Activated CD4-positive, alpha-beta memory T cell treated with anti-CD3 and anti-CD28 coated beads for 36 hours (primary cell): ENCODE results near the gene MYB. TPM values are rescaled to one million over a fixed set of nuclear protein-coding genes. Genes with fewer than 3 reads are reported as not detected.
"Not testable (repeated sequence)": the region's sequence is repeated elsewhere in the genome, so short reads cannot be mapped to it uniquely, and the experiment has no call there.

Experiments
- CTCF ChIA-PET: fragments of 350-600 bp; sonication (Branson Sonifier 250); formaldehyde crosslinking; loops from one replicate; lab custom pipeline; 2021; ENCODE audit warnings: antibody characterized with exemption, inconsistent platforms; lab: Charles Lee
- POLR2A ChIA-PET: fragments of 350-600 bp; sonication (Branson Sonifier 250); formaldehyde crosslinking; loops from one replicate; lab custom pipeline; 2021; ENCODE audit warnings: antibody characterized with exemption; lab: Charles Lee
- DNase-seq: peaks from one replicate; pipeline ENCODE4 v3.0.0-alpha.2; 2020
- H3K27ac Mint-ChIP-seq: one replicate; pipeline ENCODE4 v1.8.0; 2021; ENCODE audit warnings: mixed read lengths
- H3K27me3 Mint-ChIP-seq: one replicate; pipeline ENCODE4 v1.8.0; 2021; ENCODE audit warnings: mixed read lengths
- H3K36me3 Mint-ChIP-seq: one replicate; pipeline ENCODE4 v1.8.0; 2021; ENCODE audit warnings: mixed read lengths
- H3K4me1 Mint-ChIP-seq: one replicate; pipeline ENCODE4 v1.8.0; 2021; ENCODE audit warnings: low read depth, mixed read lengths
- H3K4me3 Mint-ChIP-seq: one replicate; pipeline ENCODE4 v1.8.0; 2021; ENCODE audit warnings: mild to moderate bottlenecking, mixed read lengths
- H3K9me3 Mint-ChIP-seq: one replicate; pipeline ENCODE4 v1.8.0; 2021; ENCODE audit warnings: mixed read lengths
- intact Hi-C: fragments of 100-400 bp; cut with micrococcal nuclease; formaldehyde crosslinking; loops from one replicate; pipeline ENCODE4 v1.15.1; 2023
- total RNA-seq, 2 experiments: library from RNA; stranded (reverse); gene quantifications; one replicate each; pipeline ENCODE4 v1.2.3, GENCODE V29; 2021

Gene MYB
- total RNA-seq, 2 experiments from 2014 or later: 19.4 to 19.7 TPM

- Mint-ChIP-seq H3K36me3 (no peaks in the 10 kb centered on the region), H3K9me3 (peaks cover 2% of the 10 kb centered on the region), H3K4me1 (peaks cover 48% of the 10 kb centered on the region), H3K27ac (peak overlapping the region; percentile 9), H3K4me3 (no peak overlapping the region), H3K27me3 (no peaks in the 10 kb centered on the region)
- POLR2A ChIA-PET: interaction anchor here (1.1 kb wide), 1 partner anchor 35 kb away, joined by 5 read pairs; no protein-coding TSS in a partner anchor
- CTCF ChIA-PET: interaction anchor here (0.8 to 2.0 kb wide), 3 partner anchors 10 to 33 kb away, joined by 3 to 7 read pairs (median 4); partner anchors contain the start of gene MYB
- no peak for DNase-seq
- intact Hi-C loops: loop anchor here (2.0 to 5.0 kb wide), 2 partner anchors 49 to 291 kb away; no protein-coding TSS in a partner anchor
Observed at GRCh38 chr6:135147637-135148592, 33.2 kb upstream of the MYB start.

- DNase-seq: no peak
- Mint-ChIP-seq H3K27me3 (peaks cover 1% of the 10 kb centered on the region), H3K9me3 (peaks cover 2% of the 10 kb centered on the region), H3K4me3 (no peak overlapping the region), H3K4me1 (peaks cover 48% of the 10 kb centered on the region), H3K36me3 (no peaks in the 10 kb centered on the region), H3K27ac (no peak overlapping the region)
- intact Hi-C loops: loop anchor here (5.0 kb wide), 1 partner anchor 48 kb away; no protein-coding TSS in a partner anchor
- POLR2A ChIA-PET: no interaction called here
- CTCF ChIA-PET: interaction anchor here (0.8 to 1.0 kb wide), 2 partner anchors 9 to 61 kb away, joined by 3 to 4 read pairs; no protein-coding TSS in a partner anchor
Observed at GRCh38 chr6:135148889-135149288, 32.2 kb upstream of the MYB start.

GRCh38 chr6:135149376-135149775, 31.7 kb upstream of the MYB start:
- Mint-ChIP-seq H3K9me3 (peaks cover 2% of the 10 kb centered on the region), H3K4me1 (peaks cover 44% of the 10 kb centered on the region), H3K27me3 (peaks cover 1% of the 10 kb centered on the region), H3K36me3 (no peaks in the 10 kb centered on the region), H3K4me3 (no peak overlapping the region), H3K27ac (no peak overlapping the region)
- CTCF ChIA-PET: interaction anchor here (1.0 kb wide), 1 partner anchor 61 kb away, joined by 3 read pairs; no protein-coding TSS in a partner anchor
- no peak for DNase-seq
- POLR2A ChIA-PET: interaction anchor here (0.6 kb wide), 1 partner anchor 243 kb away, joined by 3 read pairs; no protein-coding TSS in a partner anchor
- intact Hi-C loops: loop anchor here (5.0 kb wide), 1 partner anchor 48 kb away; no protein-coding TSS in a partner anchor

GRCh38 chr6:135150481-135150880, 30.6 kb upstream of the MYB start:
- H3K4me3 Mint-ChIP-seq, H3K27ac Mint-ChIP-seq, POLR2A ChIA-PET, H3K9me3 Mint-ChIP-seq, H3K27me3 Mint-ChIP-seq, DNase-seq, intact Hi-C loops, CTCF ChIA-PET, H3K36me3 Mint-ChIP-seq: not testable (repeated sequence)
- peaks cover 33% of the 10 kb centered on the region for H3K4me1 Mint-ChIP-seq

GRCh38 chr6:135154125-135154524, 27.0 kb upstream of the MYB start:
- H3K27ac Mint-ChIP-seq: not testable (repeated sequence)

GRCh38 chr6:135158397-135158796, 22.7 kb upstream of the MYB start:
- no peaks in the 10 kb centered on the region for H3K9me3 Mint-ChIP-seq
- H3K4me3 Mint-ChIP-seq: no peak overlapping the region
- H3K27ac Mint-ChIP-seq: no peak overlapping the region
- ChIA-PET POLR2A (interaction anchor here (0.5 to 1.0 kb wide), 2 partner anchors 41 to 112 kb away, joined by 3 read pairs; no protein-coding TSS in a partner anchor), CTCF (interaction anchor here (1.9 kb wide), 1 partner anchor 10 kb away, joined by 4 read pairs; no protein-coding TSS in a partner anchor)
- intact Hi-C loops: no loop called here
- DNase-seq: peak; percentile 42
- peaks cover 50% of the 10 kb centered on the region for H3K4me1 Mint-ChIP-seq
- no peaks in the 10 kb centered on the region for H3K36me3 Mint-ChIP-seq
- H3K27me3 Mint-ChIP-seq: peaks cover 3% of the 10 kb centered on the region

More at GRCh38 chr6:135154125-135154524, 27.0 kb upstream of the MYB start:
- H3K27me3 Mint-ChIP-seq, CTCF ChIA-PET, intact Hi-C loops, H3K9me3 Mint-ChIP-seq, DNase-seq, POLR2A ChIA-PET, H3K4me3 Mint-ChIP-seq, H3K36me3 Mint-ChIP-seq: not testable (repeated sequence)
- H3K4me1 Mint-ChIP-seq: peaks cover 18% of the 10 kb centered on the region

GRCh38 chr6:135159531-135159930, 21.6 kb upstream of the MYB start:
- DNase-seq: peak; percentile 79
- ChIA-PET CTCF (interaction anchor here (1.1 to 1.3 kb wide), 2 partner anchors 22 to 24 kb away, joined by 4 to 5 read pairs; partner anchors contain the start of gene MYB), POLR2A (no interaction called here)
- Mint-ChIP-seq H3K27ac (no peak overlapping the region), H3K4me3 (no peak overlapping the region), H3K4me1 (peaks cover 55% of the 10 kb centered on the region), H3K27me3 (peaks cover 2% of the 10 kb centered on the region), H3K9me3 (no peaks in the 10 kb centered on the region), H3K36me3 (no peaks in the 10 kb centered on the region)
- intact Hi-C loops: no loop called here

GRCh38 chr6:135161411-135162395, 19.4 kb upstream of the MYB start:
- Mint-ChIP-seq H3K9me3 (no peaks in the 10 kb centered on the region), H3K27ac (peak overlapping the region; percentile 78), H3K36me3 (no peaks in the 10 kb centered on the region), H3K27me3 (peaks cover 3% of the 10 kb centered on the region), H3K4me3 (no peak overlapping the region), H3K4me1 (peaks cover 63% of the 10 kb centered on the region)
- intact Hi-C loops: loop anchor here (1.0 kb wide), 3 partner anchors 9 to 131 kb away; no protein-coding TSS in a partner anchor
- DNase-seq: no peak
- POLR2A ChIA-PET: interaction anchor here (1.2 kb wide), 1 partner anchor 18 kb away, joined by 3 read pairs; no protein-coding TSS in a partner anchor
- CTCF ChIA-PET: interaction anchor here (0.7 to 2.2 kb wide), 12 partner anchors 10 to 128 kb away, joined by 3 to 15 read pairs (median 4); partner anchors contain the start of genes HBS1L and MYB

GRCh38 chr6:135162678-135163439, 18.2 kb upstream of the MYB start:
- ChIA-PET POLR2A (interaction anchor here (1.2 to 1.6 kb wide), 3 partner anchors 19 to 108 kb away, joined by 3 to 8 read pairs (median 3); partner anchors contain the start of gene HBS1L), CTCF (interaction anchor here (0.7 to 2.2 kb wide), 12 partner anchors 11 to 129 kb away, joined by 3 to 15 read pairs (median 4); partner anchors contain the start of gene MYB)
- intact Hi-C loops: loop anchor here (1.0 kb wide), 8 partner anchors 7 to 133 kb away; no protein-coding TSS in a partner anchor
- DNase-seq: peak; percentile 54
- no peaks in the 10 kb centered on the region for H3K36me3 Mint-ChIP-seq
- H3K4me3 Mint-ChIP-seq: peak overlapping the region; percentile 49
- H3K4me1 Mint-ChIP-seq: peaks cover 61% of the 10 kb centered on the region
- H3K27ac Mint-ChIP-seq: peak overlapping the region; percentile 78
- H3K27me3 Mint-ChIP-seq: peaks cover 3% of the 10 kb centered on the region
- no peaks in the 10 kb centered on the region for H3K9me3 Mint-ChIP-seq

GRCh38 chr6:135163440-135163738, 17.7 kb upstream of the MYB start:
- Mint-ChIP-seq H3K27me3 (peaks cover 3% of the 10 kb centered on the region), H3K4me1 (peaks cover 57% of the 10 kb centered on the region), H3K27ac (peak overlapping the region; percentile 78), H3K9me3 (no peaks in the 10 kb centered on the region), H3K4me3 (peak overlapping the region; percentile 49), H3K36me3 (no peaks in the 10 kb centered on the region)
- DNase-seq: peak; percentile 84
- POLR2A ChIA-PET: interaction anchor here (1.0 to 1.6 kb wide), 3 partner anchors 18 to 109 kb away, joined by 3 to 8 read pairs (median 6); partner anchors contain the start of genes HBS1L and MYB
- intact Hi-C loops: loop anchor here (1.0 kb wide), 5 partner anchors 18 to 73 kb away; no protein-coding TSS in a partner anchor
- CTCF ChIA-PET: interaction anchor here (1.2 to 2.2 kb wide), 4 partner anchors 16 to 48 kb away, joined by 5 to 15 read pairs (median 7); partner anchors contain the start of gene MYB
